H1 (cell line): ENCODE data around the gene HSP90B1. TPM values are rescaled to one million over a fixed set of nuclear protein-coding genes. Genes with fewer than 3 reads are reported as not detected.

Experiments used
- CTCF ChIA-PET: fragments of 300-600 bp; sonication (Branson Sonifier 250); formaldehyde crosslinking; loops from one replicate; lab custom pipeline; 2021; ENCODE audit not compliant: partially characterized antibody; lab: Charles Lee
- POLR2A ChIA-PET: fragments of 300-600 bp; sonication (Branson Sonifier 250); formaldehyde crosslinking; loops from one replicate; lab custom pipeline; 2021; ENCODE audit warnings: inconsistent platforms; ENCODE audit not compliant: partially characterized antibody; lab: Charles Lee
- DNase-seq, 2 experiments: peaks; one replicate each; pipeline versions ENCODE4 v3.0.0 to v3.0.0-alpha.2; 2010 to 2022; ENCODE audit warnings: low spot score in 2 of 2, low read depth in 1 of 2, mixed read lengths in 1 of 2
- FAIRE-seq: peaks from 2 replicates; lab custom pipeline; 2011; peaks lifted over from hg19 to GRCh38; lab: Jason Lieb, UNC
- H2AFZ ChIP-seq: 2 replicates; pipeline ENCODE4 v1.8.1; 2012; ENCODE audit warnings: low read length, inconsistent platforms
- H2AK5ac ChIP-seq: 2 replicates; pipeline ENCODE4 v1.6.1; 2013; ENCODE audit warnings: low read depth, low read length
- H2BK120ac ChIP-seq: replicated peaks from 2 replicates; pipeline ENCODE3; 2013; ENCODE audit warnings: low read depth, low read length, inconsistent platforms
- H2BK12ac ChIP-seq: 2 replicates; pipeline ENCODE4 v1.6.1; 2013; ENCODE audit warnings: low read depth, low read length
- H2BK15ac ChIP-seq: 2 replicates; pipeline ENCODE4 v1.6.1; 2013; ENCODE audit warnings: low read length
- H2BK20ac ChIP-seq: 2 replicates; pipeline ENCODE4 v1.6.1; 2013; ENCODE audit warnings: low read length
- H2BK5ac ChIP-seq: 2 replicates; pipeline ENCODE4 v1.6.1; 2013; ENCODE audit warnings: low read depth, low read length
- H3K14ac ChIP-seq: 2 replicates; pipeline ENCODE4 v1.6.1; 2013; ENCODE audit warnings: inconsistent platforms; ENCODE audit not compliant: insufficient read length
- H3K18ac ChIP-seq: 2 replicates; pipeline ENCODE4 v1.6.1; 2013; ENCODE audit warnings: low read length; ENCODE audit errors: extremely low read depth
- H3K23ac ChIP-seq: 2 replicates; pipeline ENCODE4 v1.6.1; 2013; ENCODE audit warnings: inconsistent platforms; ENCODE audit not compliant: insufficient read length
- H3K23me2 ChIP-seq: 2 replicates; pipeline ENCODE4 v1.6.1; 2013; ENCODE audit warnings: low read depth, low read length
- H3K27ac ChIP-seq: 2 replicates; pipeline ENCODE4 v1.6.1; 2011; ENCODE audit warnings: low read depth, low read length, inconsistent platforms
- H3K27me3 ChIP-seq, 4 experiments: replicated peaks in 1 of 4; 1 replicate in 1 of 4; 2 replicates in 3 of 4; pipeline versions ENCODE4 v1.6.1 to v1.8.1; 2011 to 2013; ENCODE audit warnings: low read length in 3 of 4, mild to moderate bottlenecking in 3 of 4, inconsistent platforms in 2 of 4, mixed read lengths in 2 of 4, moderate library complexity in 1 of 4; ENCODE audit not compliant: control insufficient read depth in 3 of 4, insufficient read depth in 3 of 4; ENCODE audit errors: extremely low read depth in 1 of 4
- H3K36me3 ChIP-seq, 4 experiments: 2 replicates each; pipeline versions ENCODE4 v1.6.1 to v1.8.1; 2011 to 2013; ENCODE audit warnings: mild to moderate bottlenecking in 4 of 4, low read length in 3 of 4, moderate library complexity in 2 of 4, control low read depth in 1 of 4, inconsistent platforms in 1 of 4; ENCODE audit not compliant: insufficient read depth in 4 of 4, control insufficient read depth in 2 of 4
- H3K4ac ChIP-seq: replicated peaks from 2 replicates; pipeline ENCODE3; 2013; ENCODE audit warnings: low read length, low read depth, mixed read lengths, inconsistent platforms; ENCODE audit not compliant: insufficient read length
- H3K4me1 ChIP-seq, 4 experiments: replicated peaks in 1 of 4; 1 replicate in 1 of 4; 2 replicates in 3 of 4; pipeline versions ENCODE4 v1.6.1 to v1.8.1; 2011 to 2013; ENCODE audit warnings: low read length in 3 of 4, inconsistent platforms in 2 of 4, mixed read lengths in 1 of 4; ENCODE audit not compliant: insufficient read depth in 4 of 4, control insufficient read depth in 3 of 4
- H3K4me2 ChIP-seq, 2 experiments: 2 replicates each; pipeline versions ENCODE4 v1.6.1 to v1.8.1; 2011 to 2013; ENCODE audit warnings: low read depth in 2 of 2, low read length in 2 of 2, control low read depth in 1 of 2, inconsistent platforms in 1 of 2, mild to moderate bottlenecking in 1 of 2; ENCODE audit not compliant: insufficient read depth in 1 of 2
- H3K4me3 ChIP-seq, 4 experiments: fragments of 200-600, 300-600 bp in 1 of 4; sonication (generic), shearing (Covaris generic), sonication (Bioruptor Twin) in 1 of 4; 2 replicates each; pipeline versions ENCODE4 v1.5.1 to v1.8.1; 2011 to 2016; ENCODE audit warnings: low read length in 4 of 4, low read depth in 3 of 4, control low read depth in 2 of 4, inconsistent platforms in 2 of 4, mild to moderate bottlenecking in 2 of 4, mixed read lengths in 1 of 4, moderate library complexity in 1 of 4; ENCODE audit not compliant: insufficient read depth in 2 of 4; ENCODE audit errors: extremely low read depth in 1 of 4
- H3K56ac ChIP-seq: replicated peaks from 2 replicates; pipeline ENCODE3; 2013; ENCODE audit warnings: low read depth, mild to moderate bottlenecking, mixed read lengths, low read length, inconsistent platforms; ENCODE audit not compliant: insufficient read length
- H3K79me1 ChIP-seq: 2 replicates; pipeline ENCODE4 v1.6.1; 2013; ENCODE audit warnings: low read depth, low read length, control low read depth
- H3K79me2 ChIP-seq, 2 experiments: 2 replicates each; pipeline versions ENCODE4 v1.6.1 to v1.8.1; 2012 to 2013; ENCODE audit warnings: low read length in 2 of 2, mild to moderate bottlenecking in 2 of 2, inconsistent platforms in 1 of 2; ENCODE audit not compliant: insufficient read depth in 2 of 2, control insufficient read depth in 1 of 2
- H3K9ac ChIP-seq, 4 experiments: replicated peaks in 1 of 4; 1 replicate in 1 of 4; 2 replicates in 3 of 4; pipeline versions ENCODE4 v1.6.1 to v1.8.1; 2011 to 2013; ENCODE audit warnings: low read depth in 3 of 4, low read length in 3 of 4, control low read depth in 2 of 4, mild to moderate bottlenecking in 2 of 4, moderate library complexity in 2 of 4, inconsistent platforms in 1 of 4; ENCODE audit errors: extremely low read depth in 1 of 4
- H3K9me3 ChIP-seq, 2 experiments: 2 replicates each; pipeline versions ENCODE4 v1.6.1 to v1.8.1; 2012 to 2013; ENCODE audit warnings: mild to moderate bottlenecking in 2 of 2, moderate library complexity in 2 of 2, control low read depth in 1 of 2, inconsistent platforms in 1 of 2, low read depth in 1 of 2, low read length in 1 of 2, mixed read lengths in 1 of 2; ENCODE audit not compliant: insufficient read depth in 2 of 2
- H4K20me1 ChIP-seq, 2 experiments: replicated peaks in 1 of 2; 2 replicates each; pipeline versions ENCODE3 to v1.8.1; 2011 to 2013; ENCODE audit warnings: inconsistent platforms in 2 of 2, low read length in 2 of 2, mild to moderate bottlenecking in 1 of 2; ENCODE audit not compliant: insufficient read depth in 2 of 2, control insufficient read depth in 1 of 2
- H4K5ac ChIP-seq: 2 replicates; pipeline ENCODE4 v1.6.1; 2013; ENCODE audit warnings: low read length, low read depth, mixed read lengths, inconsistent platforms; ENCODE audit not compliant: insufficient read length
- H4K8ac ChIP-seq: 2 replicates; pipeline ENCODE4 v1.8.0; 2013; ENCODE audit warnings: mild to moderate bottlenecking, moderate library complexity, low read length, inconsistent platforms; ENCODE audit not compliant: insufficient read depth; ENCODE audit errors: extremely low read depth
- H4K91ac ChIP-seq: replicated peaks from 2 replicates; pipeline ENCODE3; 2013; ENCODE audit warnings: low read length, mixed read lengths, inconsistent platforms; ENCODE audit not compliant: insufficient read length
- ATF2 ChIP-seq: IDR thresholded peaks from 2 replicates; pipeline ENCODE4 v1.6.1; 2012; ENCODE audit warnings: low read length, inconsistent platforms
- BCL11A ChIP-seq, 2 experiments: IDR thresholded peaks; one replicate each; pipeline ENCODE4 v1.6.1; 2011; ENCODE audit warnings: low read depth in 2 of 2, low read length in 2 of 2, mild to moderate bottlenecking in 2 of 2
- CBX8 ChIP-seq: fragments of 300-800, 300-1000 bp; sonication (generic); IDR thresholded peaks from 2 replicates; pipeline ENCODE4 v1.7.1; 2016; ENCODE audit warnings: low read depth, low read length, borderline replicate concordance
- CREB1 ChIP-seq: IDR thresholded peaks from 2 replicates; pipeline ENCODE4 v1.6.1; 2012; ENCODE audit warnings: inconsistent platforms
- CTBP2 ChIP-seq: IDR thresholded peaks from 2 replicates; pipeline ENCODE4 v1.7.0; 2011; ENCODE audit warnings: borderline replicate concordance, mild to moderate bottlenecking, moderate library complexity, mixed read lengths, low read length; ENCODE audit not compliant: insufficient read depth, insufficient read length
- E2F6 ChIP-seq: IDR thresholded peaks from 2 replicates; pipeline ENCODE4 v1.6.1; 2012; ENCODE audit warnings: inconsistent platforms
- POLR2A ChIP-seq, 2 experiments: IDR thresholded peaks; 1 replicate in 1 of 2; 2 replicates in 1 of 2; pipeline ENCODE4 v1.6.1; 2011; ENCODE audit warnings: low read depth in 2 of 2, low read length in 2 of 2, mild to moderate bottlenecking in 2 of 2; ENCODE audit errors: control extremely low read depth in 1 of 2
- RFX5 ChIP-seq: IDR thresholded peaks from 2 replicates; pipeline ENCODE4 v1.6.1; 2011; ENCODE audit warnings: low read depth, low read length, improper control_type of control experiment, borderline replicate concordance
- SRF ChIP-seq: IDR thresholded peaks from 2 replicates; pipeline ENCODE4 v1.6.1; 2011; ENCODE audit warnings: mild to moderate bottlenecking, low read depth, low read length, moderate library complexity
- TAF1 ChIP-seq: IDR thresholded peaks from 2 replicates; pipeline ENCODE4 v1.6.1; 2011; ENCODE audit warnings: mild to moderate bottlenecking, low read depth, low read length
- USF2 ChIP-seq: IDR thresholded peaks from 2 replicates; pipeline ENCODE4 v1.6.1; 2011; ENCODE audit warnings: low read length, improper control_type of control experiment
- WGBS, 2 experiments: shearing (Covaris generic) in 1 of 2; methylation state at CpG; one replicate each; pipeline versions ENCODE4 v1.1.6 to v1.1.7; 2013 to 2015; ENCODE audit warnings: low lambda C conversion rate in 2 of 2, mixed read lengths in 2 of 2, inconsistent platforms in 1 of 2, low coverage in 1 of 2, missing lambda C conversion rate in 1 of 2; ENCODE audit not compliant: insufficient replicate concordance in 2 of 2, insufficient coverage in 1 of 2, insufficient read length in 1 of 2; ENCODE audit errors: extremely low coverage in 1 of 2, missing lambda C conversion rate in 1 of 2; 5-methylcytosine and 5-hydroxymethylcytosine counted together
- polyA plus RNA-seq, 7 experiments: library from polyadenylated mRNA; depleted of rRNA in 3 of 7; stranded (reverse) in 5 of 7; unstranded in 2 of 7; fragments of >200 nt in 5 of 7; fragments of 200-250 nt in 2 of 7; gene quantifications; 1 replicate in 5 of 7; 2 replicates in 1 of 7; 4 replicates in 1 of 7; pipeline versions ENCODE4 v1.2.1 to v1.2.3, GENCODE V29; 2011 to 2013; ENCODE audit warnings: missing spikeins in 2 of 7, mixed read lengths in 2 of 7
- total RNA-seq: library from RNA; stranded (reverse); fragmentation: NEBNext Ultra II Directional; extraction: Animal tissue kit (Norgen Biotek cat#: 25700); gene quantifications from 2 replicates; pipeline ENCODE4 v1.2.1, GENCODE V29; 2021

The HSP90B1 gene
- total and polyA plus RNA-seq, 2 of the 8 experiments (the other 6 are each of a cell fraction or from before 2014, with no cell fraction given), result 161 to 847 TPM

GRCh38 chr12:103958621-103959020, 28.4 kb downstream of the HSP90B1 start:
- 89% methylated on average over 1 of the region's 1 CpG; no CpG with 5 or more reads in 1 of the 2 experiments for WGBS, 2 experiments
- H3K27ac ChIP-seq, result no peak overlapping the region
- CTCF ChIA-PET, result no interaction called here

More at GRCh38 chr12:103958621-103959020, 28.4 kb downstream of the HSP90B1 start:
- Histone ChIP-seq H2BK15ac (no peak overlapping the region), H2BK120ac (no peak overlapping the region), H3K23ac (no peak overlapping the region), H2AK5ac (no peak overlapping the region), H3K4me2 (no peak overlapping the region; a peak in 1 of 4 replicates), H4K8ac (no peak overlapping the region), H3K79me1 (0 out of 2 replicates have a peak, but pooled peaks cover 2% of the 10 kb centered on the region), H2BK5ac (no peak overlapping the region), H4K5ac (no peak overlapping the region), H3K36me3 (peaks cover 0 to 11% (median 5%) of the 10 kb centered on the region in 4 experiments; a peak in 4 of 8 replicates), H3K4me3 (no peak overlapping the region), H3K27me3 (no peaks in the 10 kb centered on the region), H3K18ac (no peak overlapping the region), H2BK20ac (no peak overlapping the region), H3K4ac (no peak overlapping the region), H4K20me1 (no peaks in the 10 kb centered on the region), H3K9me3 (no peaks in the 10 kb centered on the region), H3K79me2 (peaks cover 9 to 40% of the 10 kb centered on the region in 2 experiments), H2AFZ (no peak overlapping the region), H3K23me2 (peaks cover 7% of the 10 kb centered on the region), H4K91ac (no peak overlapping the region), H3K56ac (no peak overlapping the region), H3K14ac (no peak overlapping the region), H2BK12ac (no peak overlapping the region), H3K9ac (no peak overlapping the region), H3K4me1 (peaks cover 0 to 7% (median 2%) of the 10 kb centered on the region in 4 experiments; a peak in 3 of 7 replicates)
- POLR2A ChIA-PET, result interaction anchor here (1.1 to 6.2 kb wide), 5 partner anchors 7 to 179 kb away, joined by 3 to 141 read pairs (median 5); partner anchors contain the start of genes NFYB and TDG
- FAIRE-seq (no peak), DNase-seq (no peak)
- TF ChIP-seq E2F6 (no peak), USF2 (no peak), CREB1 (no peak), POLR2A (IDR thresholded peaks at IDR 0.05; ENCODE audit: control extremely low read depth in 1 of 2, low read depth in 2 of 2, low read length in 2 of 2) (no peak), TAF1 (no peak), BCL11A (IDR thresholded peaks at IDR 0.05; ENCODE audit: low read depth in 2 of 2, low read length in 2 of 2) (no peak), SRF (no peak), CBX8 (no peak), ATF2 (no peak), RFX5 (no peak), CTBP2 (no peak)
